T-cell (primary cell): ENCODE results near the gene PLAGL2. TPM values are rescaled to one million over a fixed set of nuclear protein-coding genes. Genes with fewer than 3 reads are reported as not detected.
A peak's percentile ranks its signal among the peaks of the same experiment; 100 is the strongest.
"Not testable (repeated sequence)": the region's sequence is repeated elsewhere in the genome, so short reads cannot be mapped to it uniquely, and the experiment has no call there.

ENCODE experiments used
- ATAC-seq, 4 experiments: fragments of 200-7000 bp in 3 of 4; fragments of 150-1000 bp in 1 of 4; cut with Tn5 transposase; replicated peaks in 1 of 4; 1 replicate in 3 of 4; 2 replicates in 1 of 4; pipeline ENCODE4 v1.10.0; 2021; ENCODE audit warnings: moderate library complexity in 3 of 4, mild to moderate bottlenecking in 2 of 4, moderate number of reproducible peaks in 1 of 4
- CTCF ChIA-PET, 2 donors: fragments of 300-600 bp; sonication (Branson Sonifier 250); formaldehyde crosslinking; loops; one replicate each; lab custom pipeline; 2022; ENCODE audit warnings: antibody characterized with exemption in 2 of 2; lab: Charles Lee
- POLR2A ChIA-PET, 2 donors: fragments of 300-600 bp; sonication (Branson Sonifier 250); formaldehyde crosslinking; loops; one replicate each; lab custom pipeline; 2022; ENCODE audit warnings: antibody characterized with exemption in 2 of 2; lab: Charles Lee
- DNase-seq, 35 experiments: peaks; one replicate each; pipeline versions ENCODE4 v3.0.0 to v3.0.0-alpha.2; 2013 to 2023
- H3K27ac ChIP-seq: one replicate; pipeline ENCODE4 v1.5.1; 2013; ENCODE audit warnings: low read length
- H3K27me3 ChIP-seq, 2 experiments: replicated peaks in 1 of 2; 1 replicate in 1 of 2; 2 replicates in 1 of 2; pipeline versions ENCODE4 v1.6.1 to v1.7.0; 2013; ENCODE audit warnings: low read length in 1 of 2, mixed read lengths in 1 of 2; ENCODE audit not compliant: control insufficient read depth in 2 of 2, insufficient read depth in 2 of 2; ENCODE audit errors: extremely low read depth in 1 of 2
- H3K36me3 ChIP-seq, 2 donors: 1 replicate in 1 of 2; 2 replicates in 1 of 2; pipeline versions ENCODE4 v1.6.1 to v1.7.0; 2013; ENCODE audit warnings: low read length in 1 of 2; ENCODE audit not compliant: control insufficient read depth in 2 of 2, insufficient read depth in 1 of 2; ENCODE audit errors: extremely low read depth in 1 of 2
- H3K4me1 ChIP-seq, 2 experiments: 1 replicate in 1 of 2; 2 replicates in 1 of 2; pipeline versions ENCODE4 v1.6.1 to v1.7.0; 2013; ENCODE audit warnings: low read length in 2 of 2, mixed read lengths in 1 of 2; ENCODE audit not compliant: insufficient read depth in 2 of 2, control insufficient read depth in 1 of 2; ENCODE audit errors: extremely low read depth in 1 of 2
- H3K4me3 ChIP-seq, 2 donors: 1 replicate in 1 of 2; 2 replicates in 1 of 2; pipeline versions ENCODE4 v1.5.1 to v1.7.0; 2013; ENCODE audit warnings: mild to moderate bottlenecking in 2 of 2, low read length in 1 of 2, moderate library complexity in 1 of 2; ENCODE audit not compliant: control insufficient read depth in 1 of 2; ENCODE audit errors: extremely low read depth in 1 of 2
- H3K9me3 ChIP-seq: 2 replicates; pipeline ENCODE4 v1.7.0; 2013
- H3K27ac Mint-ChIP-seq, 2 donors: one replicate each; pipeline ENCODE4 v1.8.0; 2020 to 2021; ENCODE audit warnings: mild to moderate bottlenecking in 2 of 2, mixed read lengths in 2 of 2
- H3K27me3 Mint-ChIP-seq, 2 donors: one replicate each; pipeline ENCODE4 v1.8.0; 2021 to 2022; ENCODE audit warnings: mixed read lengths in 2 of 2
- H3K36me3 Mint-ChIP-seq: one replicate; pipeline ENCODE4 v1.8.0; 2021; ENCODE audit warnings: mixed read lengths
- H3K4me1 Mint-ChIP-seq, 3 donors: one replicate each; pipeline ENCODE4 v1.8.0; 2020 to 2022; ENCODE audit warnings: mixed read lengths in 3 of 3, mild to moderate bottlenecking in 1 of 3
- H3K4me3 Mint-ChIP-seq, 3 donors: one replicate each; pipeline ENCODE4 v1.8.0; 2020 to 2022; ENCODE audit warnings: mild to moderate bottlenecking in 3 of 3, mixed read lengths in 3 of 3, moderate library complexity in 3 of 3
- H3K9me3 Mint-ChIP-seq, 3 donors: one replicate each; pipeline ENCODE4 v1.8.0; 2020 to 2022; ENCODE audit warnings: mixed read lengths in 3 of 3
- WGBS: methylation state at CpG from one replicate; pipeline ENCODE4 v1.1.5; 2013; ENCODE audit warnings: missing lambda C conversion rate; ENCODE audit not compliant: insufficient coverage; 5-methylcytosine and 5-hydroxymethylcytosine counted together
- total RNA-seq, 35 experiments: library from RNA in 6 of 35; stranded (reverse) in 6 of 35; fragments of 120-200 nt in 1 of 35; gene quantifications; one replicate each; pipeline versions ENCODE4 v1.2.1 to v1.2.4 and lab custom pipeline; 2013 to 2026

Gene PLAGL2
- total RNA-seq, 5 donors from 2014 or later (not counting 1 experiment from before 2014, with no cell fraction given) = 12.6 to 18.2 (median 16.3) TPM

DNA sequence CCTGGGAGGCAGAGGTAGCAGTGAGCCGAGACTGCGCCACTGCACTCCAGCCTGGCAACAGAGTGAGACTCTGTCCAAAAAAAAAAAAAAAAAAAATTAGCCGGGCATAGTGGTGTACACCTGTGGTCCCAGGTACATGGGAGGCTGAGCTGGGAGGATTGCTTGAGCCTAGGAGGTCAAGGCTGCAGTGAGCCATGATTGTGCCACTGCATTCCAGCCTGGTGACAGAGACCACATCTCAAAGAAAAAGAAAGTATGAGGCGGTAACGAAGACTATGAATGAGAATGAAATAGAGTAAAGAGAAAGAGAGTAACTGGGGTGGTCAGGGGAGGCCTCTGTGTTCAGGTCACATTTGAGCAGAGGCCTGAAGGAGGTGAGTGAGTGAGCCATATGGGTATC is 38.7 kb upstream of the PLAGL2 start:
- DNase-seq, H3K27me3 Mint-ChIP-seq, ATAC-seq, H3K9me3 Mint-ChIP-seq, H3K4me1 ChIP-seq, H3K4me3 ChIP-seq, CTCF ChIA-PET, H3K36me3 ChIP-seq, H3K9me3 ChIP-seq, H3K27ac Mint-ChIP-seq, H3K4me3 Mint-ChIP-seq, H3K36me3 Mint-ChIP-seq, H3K27ac ChIP-seq, H3K27me3 ChIP-seq: not testable (repeated sequence)
- H3K4me1 Mint-ChIP-seq = peaks cover 10 to 11% (median 11%) of the 10 kb centered on the region in 3 donors
- WGBS = 97% methylated on average over 5 of the region's 5 CpGs
- POLR2A ChIA-PET = interaction anchor here in 1 of 2 donors (0.6 kb wide), 1 partner anchor 111 kb away, joined by 4 read pairs; no protein-coding TSS in a partner anchor

DNA sequence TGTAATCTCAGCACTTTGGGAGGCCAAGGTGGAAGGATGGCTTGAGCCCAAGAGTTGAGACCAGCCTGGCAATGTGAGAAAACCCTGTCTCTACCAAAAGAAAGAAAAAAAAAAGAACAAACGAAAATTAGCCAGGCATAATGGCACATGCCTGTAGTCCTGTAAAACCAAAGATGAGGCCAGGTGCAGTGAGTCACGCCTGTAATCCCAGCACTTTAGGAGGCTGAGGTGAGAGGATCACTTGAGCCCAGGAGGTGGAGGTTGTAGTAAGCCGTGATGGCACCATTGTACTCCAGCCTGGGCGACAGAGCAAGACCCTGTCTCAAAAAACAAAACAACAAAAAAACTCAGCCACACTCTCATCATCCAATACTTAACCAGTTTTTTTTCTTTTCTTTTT is 37.4 kb upstream of the PLAGL2 start:
- ChIA-PET CTCF (interaction anchor here in 1 of 2 donors (0.7 kb wide), 1 partner anchor 27 kb away, joined by 6 read pairs; no protein-coding TSS in a partner anchor), POLR2A (no interaction called here)
- WGBS = 80% methylated on average over 1 of the region's 4 CpGs
- H3K27ac Mint-ChIP-seq = no peak overlapping the region
- Histone ChIP-seq H3K9me3 (no peaks in the 10 kb centered on the region), H3K27me3 (no peaks in the 10 kb centered on the region), H3K4me1 (peaks cover 4 to 5% of the 10 kb centered on the region in 2 experiments), H3K36me3 (no peaks in the 10 kb centered on the region), H3K27ac (no peak overlapping the region), H3K4me3 (no peak overlapping the region)
- no peaks in the 10 kb centered on the region for H3K9me3 Mint-ChIP-seq
- DNase-seq (no peak), ATAC-seq (no peak)
- H3K36me3 Mint-ChIP-seq = no peaks in the 10 kb centered on the region
- peaks cover 9 to 12% (median 9%) of the 10 kb centered on the region in 3 donors for H3K4me1 Mint-ChIP-seq
- no peaks in the 10 kb centered on the region for H3K27me3 Mint-ChIP-seq
- no peak overlapping the region for H3K4me3 Mint-ChIP-seq

- no peak for DNase-seq
- CTCF ChIA-PET = no interaction called here
- H3K9me3 ChIP-seq = no peaks in the 10 kb centered on the region
- Mint-ChIP-seq H3K9me3 (no peaks in the 10 kb centered on the region), H3K27ac (no peak overlapping the region), H3K27me3 (no peaks in the 10 kb centered on the region), H3K4me3 (no peak overlapping the region), H3K4me1 (peaks cover 4 to 7% (median 4%) of the 10 kb centered on the region in 3 donors), H3K36me3 (no peaks in the 10 kb centered on the region)
- ATAC-seq = no peak
- POLR2A ChIA-PET = no interaction called here
- no peak overlapping the region for H3K4me3 ChIP-seq
- no peaks in the 10 kb centered on the region for H3K36me3 ChIP-seq
- WGBS = 100% methylated on average over 1 of the region's 6 CpGs
- no peaks in the 10 kb centered on the region for H3K27me3 ChIP-seq
- no peak overlapping the region for H3K27ac ChIP-seq
- H3K4me1 ChIP-seq = peaks cover 2 to 5% of the 10 kb centered on the region in 2 experiments
Observed at GRCh38 chr20:32244150-32244823, 36.7 kb upstream of the PLAGL2 start.

DNA sequence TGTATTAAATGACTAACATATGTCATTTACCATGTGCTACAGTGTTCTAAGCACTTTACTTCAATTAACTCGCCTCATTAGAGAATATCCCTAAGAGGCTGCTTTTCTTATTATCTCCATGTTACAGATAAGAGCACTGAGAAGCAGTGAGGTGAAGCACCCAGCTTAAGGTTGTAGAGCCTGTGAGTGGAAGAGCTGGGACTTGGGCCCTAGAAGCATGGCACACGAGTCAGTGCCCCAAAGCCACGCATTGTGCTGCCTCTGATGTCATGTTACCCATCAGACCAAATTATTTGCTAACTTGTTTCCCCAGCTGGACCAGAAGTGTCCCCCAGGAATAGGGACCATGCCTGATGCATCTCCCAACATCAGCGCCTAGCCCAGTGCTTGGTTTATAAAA is 34.3 kb upstream of the PLAGL2 start:
- DNase-seq = no peak
- H3K36me3 Mint-ChIP-seq = peaks cover 6% of the 10 kb centered on the region
- no peaks in the 10 kb centered on the region for H3K9me3 Mint-ChIP-seq
- Histone ChIP-seq H3K27ac (no peak overlapping the region), H3K9me3 (no peaks in the 10 kb centered on the region), H3K4me1 (no peaks in the 10 kb centered on the region), H3K36me3 (no peaks in the 10 kb centered on the region), H3K27me3 (no peaks in the 10 kb centered on the region), H3K4me3 (no peak overlapping the region)
- CTCF ChIA-PET = no interaction called here
- H3K27ac Mint-ChIP-seq = no peak overlapping the region
- POLR2A ChIA-PET = interaction anchor here in 1 of 2 donors (0.5 kb wide), 1 partner anchor 39 kb away, joined by 13 read pairs; no protein-coding TSS in a partner anchor
- 84% methylated on average over 3 of the region's 4 CpGs for WGBS
- H3K4me3 Mint-ChIP-seq = no peak overlapping the region
- no peak for ATAC-seq
- no peaks in the 10 kb centered on the region for H3K27me3 Mint-ChIP-seq
- peaks cover 0 to 3% (median 0%) of the 10 kb centered on the region in 3 donors for H3K4me1 Mint-ChIP-seq

DNA sequence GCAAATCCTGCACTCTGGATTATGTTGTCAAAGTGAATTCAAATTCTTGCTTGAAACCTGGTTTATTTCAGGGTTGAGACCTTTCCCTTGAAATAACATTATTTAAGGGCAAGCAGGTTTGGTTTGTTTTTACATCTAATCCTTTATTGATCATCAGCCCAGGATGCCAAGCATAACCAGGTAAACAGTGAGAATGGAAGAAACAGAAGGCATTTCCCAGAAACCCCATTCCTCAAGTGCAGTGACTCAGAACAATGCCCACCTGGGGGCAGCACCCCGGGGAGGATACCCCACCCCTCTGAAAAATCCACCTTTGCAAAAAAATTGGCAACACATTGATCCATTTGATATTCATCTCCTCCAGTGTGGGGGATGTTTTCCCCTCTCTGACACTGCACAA is 32.7 kb upstream of the PLAGL2 start:
- peaks cover 0 to 11% of the 10 kb centered on the region in 2 donors for H3K36me3 ChIP-seq
- ATAC-seq (no peak), DNase-seq (no peak)
- Mint-ChIP-seq H3K4me1 (peaks cover 0 to 3% (median 0%) of the 10 kb centered on the region in 3 donors), H3K27ac (peak overlapping the region in 1 of 2 donors; percentile 34), H3K4me3 (no peak overlapping the region), H3K27me3 (no peaks in the 10 kb centered on the region), H3K9me3 (no peaks in the 10 kb centered on the region), H3K36me3 (peaks cover 16% of the 10 kb centered on the region)
- H3K27me3 ChIP-seq = no peaks in the 10 kb centered on the region
- CTCF ChIA-PET = no interaction called here
- H3K4me3 ChIP-seq = no peak overlapping the region
- POLR2A ChIA-PET = no interaction called here
- no peak overlapping the region for H3K27ac ChIP-seq
- no peaks in the 10 kb centered on the region for H3K4me1 ChIP-seq
- no CpG with 5 or more reads among the region's 1 CpG for WGBS
- no peaks in the 10 kb centered on the region for H3K9me3 ChIP-seq

GRCh38 chr20:32238483-32239425 is 31.2 kb upstream of the PLAGL2 start:
- Mint-ChIP-seq H3K9me3 (no peaks in the 10 kb centered on the region), H3K27me3 (no peaks in the 10 kb centered on the region), H3K36me3 (peaks cover 21% of the 10 kb centered on the region), H3K4me1 (peaks cover 0 to 3% (median 0%) of the 10 kb centered on the region in 3 donors), H3K27ac (no peak overlapping the region), H3K4me3 (no peak overlapping the region)
- CTCF ChIA-PET = no interaction called here
- H3K27me3 ChIP-seq = no peaks in the 10 kb centered on the region
- 96% methylated on average over 6 of the region's 9 CpGs for WGBS
- H3K9me3 ChIP-seq = no peaks in the 10 kb centered on the region
- no peak overlapping the region for H3K4me3 ChIP-seq
- ATAC-seq = no peak
- POLR2A ChIA-PET = no interaction called here
- no peak for DNase-seq
- peaks cover 0 to 6% of the 10 kb centered on the region in 2 experiments for H3K4me1 ChIP-seq
- H3K27ac ChIP-seq = no peak overlapping the region
- peaks cover 5 to 25% of the 10 kb centered on the region in 2 donors for H3K36me3 ChIP-seq
